Measurements from ENCODE around the gene PFDN2.
"Not testable (repeated sequence)": the region's sequence is repeated elsewhere in the genome, so short reads cannot be mapped to it uniquely, and the experiment has no call there.

The PFDN2 gene

GRCh38 chr1:161137881-161138280, 20.0 kb upstream of the PFDN2 start:
- DNase-seq: no peak

GRCh38 chr1:161133220-161133740, 15.4 kb upstream of the PFDN2 start:
- DNase-seq: no peak

GRCh38 chr1:161132410-161133219, 14.8 kb upstream of the PFDN2 start, which contains the start of gene DEDD:
DEDD (minus strand) TSS chr1:161132667; CDS start chr1:161124462, 8,205 bp downstream.
- peak; percentile 95 for DNase-seq

GRCh38 chr1:161131523-161132409, 13.9 kb upstream of the PFDN2 start:
- no peak for DNase-seq

GRCh38 chr1:161130266-161130665, 12.4 kb upstream of the PFDN2 start:
- DNase-seq: no peak

GRCh38 chr1:161128591-161129420, 11.0 kb upstream of the PFDN2 start:
- no peak for DNase-seq

- no peak for DNase-seq
Observed at GRCh38 chr1:161127649-161128048, 9.8 kb upstream of the PFDN2 start.

- no peak for DNase-seq
Observed at GRCh38 chr1:161122967-161123366, 5.1 kb upstream of the PFDN2 start.

- no peak for DNase-seq
Observed at GRCh38 chr1:161121834-161122233, 4.0 kb upstream of the PFDN2 start.

GRCh38 chr1:161121042-161121650, 3.3 kb upstream of the PFDN2 start:
- no peak for DNase-seq

GRCh38 chr1:161119092-161119903, 1.5 kb upstream of the PFDN2 start:
- DNase-seq: peak; percentile 58

- not testable (repeated sequence) for DNase-seq
Observed at GRCh38 chr1:161115961-161116360, 1.9 kb downstream of the PFDN2 start.

GRCh38 chr1:161115132-161115711, 2.6 kb downstream of the PFDN2 start:
- DNase-seq: peak; percentile 68

- no peak for DNase-seq
Observed at GRCh38 chr1:161114556-161114955, 3.3 kb downstream of the PFDN2 start.

- no peak for DNase-seq
Observed at GRCh38 chr1:161113915-161114314, 3.9 kb downstream of the PFDN2 start.

GRCh38 chr1:161111527-161111926, 6.3 kb downstream of the PFDN2 start:
- DNase-seq: no peak

- DNase-seq: no peak
Observed at GRCh38 chr1:161111117-161111516, 6.7 kb downstream of the PFDN2 start.

- DNase-seq: no peak
Observed at GRCh38 chr1:161106431-161106830, 11.4 kb downstream of the PFDN2 start.

GRCh38 chr1:161100556-161100955, 17.3 kb downstream of the PFDN2 start:
- no peak for DNase-seq

- no peak for DNase-seq
Observed at GRCh38 chr1:161099090-161099802, 18.6 kb downstream of the PFDN2 start.
